Mesenchymal stem cell (in vitro differentiated cells and primary cell): Measurements from ENCODE around the gene BTNL2.
A peak's percentile ranks its signal among the peaks of the same experiment; 100 is the strongest.

Experiments used
- DNase-seq: peaks from one replicate; pipeline ENCODE4 v3.0.0-alpha.2; 2013
- H2AFZ ChIP-seq: one replicate; pipeline ENCODE4 v1.6.1; 2013; ENCODE audit warnings: low read depth, mild to moderate bottlenecking, control low read depth, inconsistent platforms, low read length, moderate library complexity
- H2AK5ac ChIP-seq: 2 replicates; pipeline ENCODE4 v1.6.1; 2013; ENCODE audit warnings: low read length, moderate library complexity, mild to moderate bottlenecking, inconsistent platforms; ENCODE audit not compliant: severe bottlenecking
- H2BK120ac ChIP-seq: one replicate; pipeline ENCODE4 v1.6.1; 2013; ENCODE audit warnings: low read depth, mild to moderate bottlenecking, inconsistent platforms, low read length, moderate library complexity
- H2BK12ac ChIP-seq, 2 experiments: one replicate each; pipeline ENCODE4 v1.6.1; 2013; ENCODE audit warnings: inconsistent platforms in 2 of 2, low read length in 2 of 2, mild to moderate bottlenecking in 2 of 2, moderate library complexity in 2 of 2, control low read depth in 1 of 2
- H2BK15ac ChIP-seq: one replicate; pipeline ENCODE4 v1.6.1; 2013; ENCODE audit warnings: mild to moderate bottlenecking, low read depth, inconsistent platforms; ENCODE audit not compliant: poor library complexity, severe bottlenecking
- H2BK5ac ChIP-seq: 2 replicates; pipeline ENCODE4 v1.6.1; 2013; ENCODE audit warnings: low read depth, mild to moderate bottlenecking, low read length, control low read depth, inconsistent platforms; ENCODE audit not compliant: poor library complexity, severe bottlenecking
- H3K14ac ChIP-seq, 2 experiments: one replicate each; pipeline ENCODE4 v1.6.1; 2013; ENCODE audit warnings: inconsistent platforms in 2 of 2, low read length in 2 of 2, control low read depth in 1 of 2, mild to moderate bottlenecking in 1 of 2, moderate library complexity in 1 of 2
- H3K18ac ChIP-seq, 2 experiments: one replicate each; pipeline ENCODE4 v1.6.1; 2013; ENCODE audit warnings: inconsistent platforms in 2 of 2, low read length in 2 of 2, control low read depth in 1 of 2, low read depth in 1 of 2, mild to moderate bottlenecking in 1 of 2
- H3K23ac ChIP-seq, 2 experiments: one replicate each; pipeline ENCODE4 v1.6.1; 2013; ENCODE audit warnings: inconsistent platforms in 2 of 2, low read length in 2 of 2, mild to moderate bottlenecking in 2 of 2, moderate library complexity in 2 of 2, control low read depth in 1 of 2
- H3K27ac ChIP-seq: 2 replicates; pipeline ENCODE4 v1.5.1; 2013; ENCODE audit warnings: mild to moderate bottlenecking, moderate library complexity, low read length, control low read depth, inconsistent platforms; ENCODE audit not compliant: poor library complexity, severe bottlenecking
- H3K27me3 ChIP-seq, 2 experiments: 2 replicates each; pipeline versions ENCODE4 v1.6.1 to v1.7.0; 2013; ENCODE audit warnings: low read length in 2 of 2, mild to moderate bottlenecking in 2 of 2, moderate library complexity in 2 of 2, control low read depth in 1 of 2, inconsistent platforms in 1 of 2; ENCODE audit not compliant: control insufficient read depth in 1 of 2, insufficient read depth in 1 of 2
- H3K36me3 ChIP-seq, 2 experiments: 2 replicates each; pipeline versions ENCODE4 v1.6.1 to v1.7.0; 2013; ENCODE audit warnings: low read length in 2 of 2, control low read depth in 1 of 2, inconsistent platforms in 1 of 2, low read depth in 1 of 2, mild to moderate bottlenecking in 1 of 2; ENCODE audit not compliant: insufficient read depth in 2 of 2, control insufficient read depth in 1 of 2
- H3K4ac ChIP-seq, 2 experiments: one replicate each; pipeline ENCODE4 v1.6.1; 2013; ENCODE audit warnings: inconsistent platforms in 2 of 2, low read length in 2 of 2, mild to moderate bottlenecking in 2 of 2, moderate library complexity in 2 of 2, control low read depth in 1 of 2, low read depth in 1 of 2
- H3K4me1 ChIP-seq: 2 replicates; pipeline ENCODE4 v1.6.1; 2013; ENCODE audit warnings: low read depth, low read length, control low read depth; ENCODE audit not compliant: control insufficient read depth, insufficient read depth
- H3K4me2 ChIP-seq: 2 replicates; pipeline ENCODE4 v1.6.1; 2013; ENCODE audit warnings: low read length, mild to moderate bottlenecking, inconsistent platforms; ENCODE audit not compliant: poor library complexity, severe bottlenecking
- H3K4me3 ChIP-seq, 2 experiments: 2 replicates each; pipeline versions ENCODE4 v1.5.1 to v1.7.0; 2013; ENCODE audit warnings: low read length in 2 of 2, mild to moderate bottlenecking in 2 of 2, control low read depth in 1 of 2, low read depth in 1 of 2; ENCODE audit not compliant: insufficient read depth in 1 of 2
- H3K79me1 ChIP-seq: replicated peaks from 2 replicates; pipeline ENCODE4 v1.6.1; 2013; ENCODE audit warnings: mild to moderate bottlenecking, control low read depth, low read length, inconsistent platforms; ENCODE audit not compliant: poor library complexity, severe bottlenecking
- H3K9ac ChIP-seq: 2 replicates; pipeline ENCODE4 v1.7.0; 2013; ENCODE audit warnings: mild to moderate bottlenecking, low read length, moderate library complexity
- H3K9me3 ChIP-seq: 2 replicates; pipeline ENCODE4 v1.7.0; 2013; ENCODE audit warnings: mild to moderate bottlenecking, low read length; ENCODE audit not compliant: control insufficient read depth
- H4K8ac ChIP-seq: one replicate; pipeline ENCODE4 v1.6.1; 2013; ENCODE audit warnings: inconsistent platforms, mild to moderate bottlenecking, low read length, moderate library complexity
- H4K91ac ChIP-seq: one replicate; pipeline ENCODE4 v1.6.1; 2013; ENCODE audit warnings: mild to moderate bottlenecking, low read length, inconsistent platforms
- WGBS: methylation state at CpG from one replicate; pipeline ENCODE4 v1.1.7; 2013; ENCODE audit warnings: mixed read lengths; 5-methylcytosine and 5-hydroxymethylcytosine counted together

Gene BTNL2

GRCh38 chr6:32432050-32432450 is 25.1 kb upstream of the BTNL2 start:
- no peak overlapping the region for H4K91ac ChIP-seq
- no peaks in the 10 kb centered on the region for H3K79me1 ChIP-seq
- no peak overlapping the region for H3K4me2 ChIP-seq
- H2AK5ac ChIP-seq: no peak overlapping the region
- no peak overlapping the region for H2AFZ ChIP-seq
- no peak overlapping the region for H3K23ac ChIP-seq
- no peak overlapping the region for H3K27ac ChIP-seq
- H2BK5ac ChIP-seq: no peak overlapping the region
- peak; percentile 33 for DNase-seq
- no peak overlapping the region for H3K14ac ChIP-seq
- no peak overlapping the region for H2BK15ac ChIP-seq
- no peak overlapping the region for H3K4me3 ChIP-seq
- no peak overlapping the region for H3K9ac ChIP-seq
- H3K36me3 ChIP-seq: no peaks in the 10 kb centered on the region
- no peak overlapping the region for H3K18ac ChIP-seq
- WGBS: no CpG with 5 or more reads among the region's 1 CpG
- peaks cover 35 to 37% of the 10 kb centered on the region in 2 experiments for H3K27me3 ChIP-seq
- H3K4me1 ChIP-seq: no peaks in the 10 kb centered on the region
- no peak overlapping the region for H4K8ac ChIP-seq
- no peak overlapping the region for H2BK12ac ChIP-seq
- H2BK120ac ChIP-seq: no peak overlapping the region
- H3K4ac ChIP-seq: no peak overlapping the region
- no peaks in the 10 kb centered on the region for H3K9me3 ChIP-seq

GRCh38 chr6:32431142-32431541 is 24.2 kb upstream of the BTNL2 start:
- no peak overlapping the region for H2AFZ ChIP-seq
- H2BK12ac ChIP-seq: no peak overlapping the region
- H2BK120ac ChIP-seq: no peak overlapping the region
- no peak overlapping the region for H3K4me2 ChIP-seq
- H3K23ac ChIP-seq: no peak overlapping the region
- no peaks in the 10 kb centered on the region for H3K4me1 ChIP-seq
- no peak overlapping the region for H3K27ac ChIP-seq
- H3K79me1 ChIP-seq: no peaks in the 10 kb centered on the region
- no peak overlapping the region for H2BK15ac ChIP-seq
- no peak overlapping the region for H4K91ac ChIP-seq
- no peak overlapping the region for H3K9ac ChIP-seq
- H3K4ac ChIP-seq: no peak overlapping the region
- DNase-seq: no peak
- no peak overlapping the region for H2BK5ac ChIP-seq
- WGBS: 30% methylated on average over 1 of the region's 3 CpGs
- H3K14ac ChIP-seq: no peak overlapping the region
- H3K27me3 ChIP-seq: peaks cover 26 to 37% of the 10 kb centered on the region in 2 experiments
- H2AK5ac ChIP-seq: no peak overlapping the region
- H4K8ac ChIP-seq: no peak overlapping the region
- H3K9me3 ChIP-seq: no peaks in the 10 kb centered on the region
- H3K4me3 ChIP-seq: no peak overlapping the region
- no peaks in the 10 kb centered on the region for H3K36me3 ChIP-seq
- H3K18ac ChIP-seq: no peak overlapping the region

GRCh38 chr6:32430179-32430578 is 23.2 kb upstream of the BTNL2 start:
- Histone ChIP-seq H3K79me1 (no peaks in the 10 kb centered on the region), H3K9ac (no peak overlapping the region), H3K4me1 (no peaks in the 10 kb centered on the region), H2AFZ (no peak overlapping the region), H3K18ac (no peak overlapping the region), H3K27me3 (peaks cover 25 to 33% of the 10 kb centered on the region in 2 experiments), H3K4me2 (no peak overlapping the region), H3K23ac (no peak overlapping the region), H4K8ac (no peak overlapping the region), H2BK15ac (no peak overlapping the region), H2BK12ac (no peak overlapping the region), H3K36me3 (no peaks in the 10 kb centered on the region), H3K9me3 (no peaks in the 10 kb centered on the region), H2AK5ac (no peak overlapping the region), H3K4me3 (no peak overlapping the region), H3K14ac (no peak overlapping the region), H2BK120ac (no peak overlapping the region), H3K27ac (no peak overlapping the region), H4K91ac (no peak overlapping the region), H3K4ac (no peak overlapping the region), H2BK5ac (no peak overlapping the region)
- DNase-seq: no peak
- 58% methylated on average over 3 of the region's 3 CpGs for WGBS

- Histone ChIP-seq H3K4me3 (no peak overlapping the region), H3K9ac (no peak overlapping the region), H3K4ac (no peak overlapping the region), H3K27me3 (peaks cover 19 to 23% of the 10 kb centered on the region in 2 experiments), H3K9me3 (no peaks in the 10 kb centered on the region), H3K79me1 (no peaks in the 10 kb centered on the region), H3K14ac (no peak overlapping the region), H3K4me1 (no peaks in the 10 kb centered on the region), H2BK12ac (no peak overlapping the region), H2BK15ac (no peak overlapping the region), H3K27ac (no peak overlapping the region), H3K4me2 (no peak overlapping the region), H2BK120ac (no peak overlapping the region), H2BK5ac (no peak overlapping the region), H2AK5ac (no peak overlapping the region), H3K23ac (no peak overlapping the region), H2AFZ (no peak overlapping the region), H4K8ac (no peak overlapping the region), H3K36me3 (no peaks in the 10 kb centered on the region), H3K18ac (no peak overlapping the region), H4K91ac (no peak overlapping the region)
- DNase-seq: no peak
- 90% methylated on average over 2 of the region's 4 CpGs for WGBS
These were observed 21.0 kb upstream of the BTNL2 start for GRCh38 chr6:32427934-32428474.
